Immature natural killer cell (primary cell): ENCODE measurements around the gene CEP57L1. TPM values are rescaled to one million over a fixed set of nuclear protein-coding genes. Genes with fewer than 3 reads are reported as not detected.

Experiments used
- DNase-seq, 3 donors: peaks; one replicate each; pipeline ENCODE4 v3.0.0; 2022; ENCODE audit warnings: mixed read lengths in 1 of 3
- H3K27ac Mint-ChIP-seq, 6 donors: one replicate each; pipeline ENCODE4 v1.8.0; 2020; ENCODE audit warnings: mixed read lengths in 6 of 6, mild to moderate bottlenecking in 5 of 6, inconsistent platforms in 4 of 6, moderate library complexity in 3 of 6
- H3K27me3 Mint-ChIP-seq, 3 donors: one replicate each; pipeline ENCODE4 v1.8.0; 2020 to 2021; ENCODE audit warnings: low read depth in 3 of 3, mild to moderate bottlenecking in 3 of 3, mixed read lengths in 3 of 3, moderate library complexity in 3 of 3, inconsistent platforms in 1 of 3
- H3K36me3 Mint-ChIP-seq, 3 donors: one replicate each; pipeline ENCODE4 v1.8.0; 2020; ENCODE audit warnings: mixed read lengths in 3 of 3, inconsistent platforms in 2 of 3, mild to moderate bottlenecking in 2 of 3
- H3K4me1 Mint-ChIP-seq, 2 donors: one replicate each; pipeline ENCODE4 v1.8.0; 2020; ENCODE audit warnings: inconsistent platforms in 2 of 2, mild to moderate bottlenecking in 2 of 2, mixed read lengths in 2 of 2, moderate library complexity in 1 of 2
- H3K4me3 Mint-ChIP-seq, 5 donors: one replicate each; pipeline ENCODE4 v1.8.0; 2020; ENCODE audit warnings: mild to moderate bottlenecking in 5 of 5, mixed read lengths in 5 of 5, inconsistent platforms in 3 of 5, moderate library complexity in 3 of 5
- H3K9me3 Mint-ChIP-seq, 6 donors: one replicate each; pipeline ENCODE4 v1.8.0; 2020; ENCODE audit warnings: mild to moderate bottlenecking in 6 of 6, mixed read lengths in 6 of 6, inconsistent platforms in 4 of 6, moderate library complexity in 3 of 6
- polyA plus RNA-seq, 3 donors: library from polyadenylated mRNA; unstranded; fragments of 300-500 nt; fragmentation: Illumina TruSeq; gene quantifications; one replicate each; pipeline ENCODE4 v1.2.3, GENCODE V29; 2021

Gene CEP57L1
- 1 to 10 TPM; 2.9 to 7.5 (median 6.9) TPM for polyA plus RNA-seq

- Mint-ChIP-seq H3K9me3 (no peaks in the 10 kb centered on the region), H3K36me3 (peaks cover 0 to 7% (median 0%) of the 10 kb centered on the region in 3 donors), H3K4me1 (peaks cover 45 to 65% of the 10 kb centered on the region in 2 donors), H3K4me3 (peak within 1 kb of the TSS; percentile 94 to 97 (median 97)), H3K27me3 (peaks cover 6 to 14% (median 10%) of the 10 kb centered on the region in 3 donors), H3K27ac (peak within 1 kb of the TSS; percentile 94 to 99 (median 99))
- peak; percentile 94 for DNase-seq
These were observed at the start of gene CEP57L1 for GRCh38 chr6:109095036-109095834. Gene CEP57L1 (plus strand): TSS chr6:109095507. CDS start chr6:109145222, 49,715 bp downstream.

GRCh38 chr6:109048176-109048575, 47.1 kb upstream of the CEP57L1 start:
- H3K27me3 Mint-ChIP-seq, result peaks cover 0 to under 1% (median 0%) of the 10 kb centered on the region in 3 donors
- DNase-seq, result no peak
- H3K4me1 Mint-ChIP-seq, result peaks cover 17 to 53% of the 10 kb centered on the region in 2 donors
- no peaks in the 10 kb centered on the region for H3K9me3 Mint-ChIP-seq
- H3K36me3 Mint-ChIP-seq, result peaks cover 0 to 3% (median 0%) of the 10 kb centered on the region in 3 donors
- peak overlapping the region in 2 of 5 donors; percentile 5 to 26 for H3K4me3 Mint-ChIP-seq
- H3K27ac Mint-ChIP-seq, result peak overlapping the region; percentile 53 to 87 (median 76)

GRCh38 chr6:109048670-109049415, 46.5 kb upstream of the CEP57L1 start:
- Mint-ChIP-seq H3K36me3 (peaks cover 0 to 3% (median 0%) of the 10 kb centered on the region in 3 donors), H3K4me1 (peaks cover 17 to 57% of the 10 kb centered on the region in 2 donors), H3K9me3 (no peaks in the 10 kb centered on the region), H3K27me3 (peaks cover 0 to 3% (median 2%) of the 10 kb centered on the region in 3 donors), H3K27ac (peak overlapping the region; percentile 58 to 87 (median 71)), H3K4me3 (no peak overlapping the region)
- no peak for DNase-seq

GRCh38 chr6:109050012-109050411, 45.3 kb upstream of the CEP57L1 start:
- peaks cover 0 to 3% (median 0%) of the 10 kb centered on the region in 3 donors for H3K36me3 Mint-ChIP-seq
- H3K4me1 Mint-ChIP-seq, result peaks cover 17 to 56% of the 10 kb centered on the region in 2 donors
- peak overlapping the region in 3 of 6 donors; percentile 36 to 56 (median 52) for H3K27ac Mint-ChIP-seq
- H3K27me3 Mint-ChIP-seq, result peaks cover 0 to 3% (median 2%) of the 10 kb centered on the region in 3 donors
- H3K9me3 Mint-ChIP-seq, result no peaks in the 10 kb centered on the region
- H3K4me3 Mint-ChIP-seq, result no peak overlapping the region
- DNase-seq, result no peak

- Mint-ChIP-seq H3K36me3 (peaks cover 0 to 3% (median 0%) of the 10 kb centered on the region in 3 donors), H3K4me3 (no peak overlapping the region), H3K9me3 (no peaks in the 10 kb centered on the region), H3K27ac (no peak overlapping the region), H3K27me3 (peaks cover 0 to 3% (median 2%) of the 10 kb centered on the region in 3 donors), H3K4me1 (peaks cover 17 to 50% of the 10 kb centered on the region in 2 donors)
- no peak for DNase-seq
These were observed 44.7 kb upstream of the CEP57L1 start for GRCh38 chr6:109050447-109051102.

GRCh38 chr6:109051301-109052017, 43.8 kb upstream of the CEP57L1 start:
- no peaks in the 10 kb centered on the region for H3K9me3 Mint-ChIP-seq
- peaks cover 0 to 3% (median 0%) of the 10 kb centered on the region in 3 donors for H3K36me3 Mint-ChIP-seq
- peaks cover 17 to 48% of the 10 kb centered on the region in 2 donors for H3K4me1 Mint-ChIP-seq
- DNase-seq, result no peak
- no peak overlapping the region for H3K4me3 Mint-ChIP-seq
- H3K27ac Mint-ChIP-seq, result no peak overlapping the region
- peaks cover 0 to 3% (median 2%) of the 10 kb centered on the region in 3 donors for H3K27me3 Mint-ChIP-seq

- no peaks in the 10 kb centered on the region for H3K9me3 Mint-ChIP-seq
- peaks cover 0 to 3% (median 2%) of the 10 kb centered on the region in 3 donors for H3K27me3 Mint-ChIP-seq
- peaks cover 0 to 6% (median 0%) of the 10 kb centered on the region in 3 donors for H3K36me3 Mint-ChIP-seq
- H3K4me1 Mint-ChIP-seq, result peaks cover 19 to 55% of the 10 kb centered on the region in 2 donors
- no peak overlapping the region for H3K4me3 Mint-ChIP-seq
- DNase-seq, result no peak
- H3K27ac Mint-ChIP-seq, result no peak overlapping the region
These were observed 43.2 kb upstream of the CEP57L1 start for GRCh38 chr6:109052018-109052651.

GRCh38 chr6:109052852-109053251, 42.5 kb upstream of the CEP57L1 start:
- DNase-seq, result no peak
- Mint-ChIP-seq H3K27me3 (peaks cover 0 to 3% (median 2%) of the 10 kb centered on the region in 3 donors), H3K9me3 (no peaks in the 10 kb centered on the region), H3K4me1 (peaks cover 22 to 54% of the 10 kb centered on the region in 2 donors), H3K27ac (peak overlapping the region in 1 of 6 donors; percentile 23), H3K4me3 (no peak overlapping the region), H3K36me3 (peaks cover 0 to 6% (median 0%) of the 10 kb centered on the region in 3 donors)

GRCh38 chr6:109053336-109053735, 42.0 kb upstream of the CEP57L1 start:
- no peak for DNase-seq
- Mint-ChIP-seq H3K9me3 (no peaks in the 10 kb centered on the region), H3K36me3 (peaks cover 0 to 6% (median 0%) of the 10 kb centered on the region in 3 donors), H3K27me3 (peaks cover 0 to 3% (median 2%) of the 10 kb centered on the region in 3 donors), H3K4me3 (no peak overlapping the region), H3K4me1 (peaks cover 19 to 52% of the 10 kb centered on the region in 2 donors), H3K27ac (no peak overlapping the region)

GRCh38 chr6:109055771-109056235, 39.5 kb upstream of the CEP57L1 start:
- Mint-ChIP-seq H3K4me1 (peaks cover 32 to 57% of the 10 kb centered on the region in 2 donors), H3K27me3 (peaks cover 0 to 3% (median 2%) of the 10 kb centered on the region in 3 donors), H3K9me3 (no peaks in the 10 kb centered on the region), H3K27ac (peak overlapping the region in 1 of 6 donors; percentile 7), H3K36me3 (peaks cover 0 to 4% (median 3%) of the 10 kb centered on the region in 3 donors), H3K4me3 (no peak overlapping the region)
- no peak for DNase-seq

GRCh38 chr6:109056661-109057060, 38.6 kb upstream of the CEP57L1 start:
- Mint-ChIP-seq H3K9me3 (no peaks in the 10 kb centered on the region), H3K4me3 (no peak overlapping the region), H3K4me1 (peaks cover 33 to 55% of the 10 kb centered on the region in 2 donors), H3K27ac (peak overlapping the region in 2 of 6 donors; percentile 1 to 17), H3K27me3 (peaks cover 0 to 3% (median 2%) of the 10 kb centered on the region in 3 donors), H3K36me3 (peaks cover 0 to 4% (median 3%) of the 10 kb centered on the region in 3 donors)
- no peak for DNase-seq

GRCh38 chr6:109058620-109059019, 36.7 kb upstream of the CEP57L1 start:
- H3K4me3 Mint-ChIP-seq, result peak overlapping the region in 4 of 5 donors; percentile 19 to 80 (median 52)

More at GRCh38 chr6:109058620-109059019, 36.7 kb upstream of the CEP57L1 start:
- Mint-ChIP-seq H3K27ac (peak overlapping the region; percentile 94 to 97 (median 97)), H3K9me3 (no peaks in the 10 kb centered on the region), H3K27me3 (no peaks in the 10 kb centered on the region), H3K4me1 (peaks cover 46 to 55% of the 10 kb centered on the region in 2 donors), H3K36me3 (peaks cover 0 to 4% (median 3%) of the 10 kb centered on the region in 3 donors)
- no peak for DNase-seq
